OCI-LY1 (cell line): ENCODE data around the gene CLIC4.
"Not testable (repeated sequence)": the region's sequence is repeated elsewhere in the genome, so short reads cannot be mapped to it uniquely, and the experiment has no call there.

Experiments
- H2AFZ ChIP-seq: fragments of 200-600 bp; sonication (generic), shearing (Covaris generic); 2 replicates; pipeline ENCODE4 v1.6.0; 2014; ENCODE audit warnings: antibody characterized with exemption, mild to moderate bottlenecking, low read length
- H3F3A ChIP-seq: fragments of 200-600 bp; sonication (generic), shearing (Covaris generic); 2 replicates; pipeline ENCODE4 v1.6.0; 2014; ENCODE audit warnings: mild to moderate bottlenecking, antibody characterized with exemption, low read length, moderate library complexity; ENCODE audit not compliant: insufficient read depth
- H3K27ac ChIP-seq: fragments of 200-600 bp; sonication (generic); 2 replicates; pipeline ENCODE4 v1.5.1; 2014; ENCODE audit warnings: low read length, mixed run types, mild to moderate bottlenecking, low read depth; ENCODE audit not compliant: poor library complexity, severe bottlenecking
- H3K27me3 ChIP-seq: fragments of 200-600 bp; sonication (generic); 2 replicates; pipeline ENCODE4 v1.6.0; 2014; ENCODE audit warnings: antibody characterized with exemption, mild to moderate bottlenecking, low read length, moderate library complexity; ENCODE audit not compliant: insufficient read depth
- H3K36me3 ChIP-seq: fragments of 200-600 bp; sonication (generic); 2 replicates; pipeline ENCODE4 v1.6.1; 2014; ENCODE audit warnings: mild to moderate bottlenecking, antibody characterized with exemption, low read length, moderate library complexity, mixed read lengths; ENCODE audit not compliant: insufficient read depth
- H3K4me1 ChIP-seq: fragments of 200-600 bp; sonication (generic); 2 replicates; pipeline ENCODE4 v1.5.1; 2014; ENCODE audit warnings: mild to moderate bottlenecking, low read length, moderate library complexity; ENCODE audit not compliant: insufficient read depth, severe bottlenecking
- H3K4me2 ChIP-seq: fragments of 200-600 bp; sonication (generic), shearing (Covaris generic); 2 replicates; pipeline ENCODE4 v1.6.1; 2014; ENCODE audit warnings: low read length
- H3K4me3 ChIP-seq: fragments of 200-600 bp; sonication (generic); 2 replicates; pipeline ENCODE4 v1.5.1; 2014; ENCODE audit warnings: low read length, low read depth, mild to moderate bottlenecking, mixed read lengths; ENCODE audit not compliant: poor library complexity, severe bottlenecking
- H3K79me2 ChIP-seq: fragments of 200-600 bp; shearing (Covaris generic); 2 replicates; pipeline ENCODE4 v1.6.1; 2016; ENCODE audit warnings: mixed run types, low read length, mixed read lengths; ENCODE audit not compliant: insufficient read depth
- H3K9ac ChIP-seq: fragments of 200-600 bp; sonication (generic), shearing (Covaris generic); 2 replicates; pipeline ENCODE4 v1.6.1; 2014; ENCODE audit warnings: mild to moderate bottlenecking, low read length, mixed read lengths
- H3K9me2 ChIP-seq: fragments of 200-600 bp; sonication (generic), shearing (Covaris generic); 2 replicates; pipeline ENCODE4 v1.6.1; 2014; ENCODE audit warnings: low read depth, mild to moderate bottlenecking, low read length, mixed read lengths
- H3K9me3 ChIP-seq: fragments of 200-600 bp; shearing (Covaris generic); 2 replicates; pipeline ENCODE4 v1.6.1; 2014; ENCODE audit warnings: low read length, mixed read lengths
- H4K20me1 ChIP-seq: fragments of 200-600 bp; sonication (generic), shearing (Covaris generic); 2 replicates; pipeline ENCODE4 v1.6.0; 2016; ENCODE audit warnings: mild to moderate bottlenecking, low read length; ENCODE audit not compliant: insufficient read depth
- CTCF ChIP-seq: fragments of 200-600 bp; sonication (generic), shearing (Covaris generic); IDR thresholded peaks from 2 replicates; pipeline ENCODE4 v1.5.1; 2017; ENCODE audit warnings: mild to moderate bottlenecking, antibody characterized with exemption, low read length, moderate library complexity, mixed read lengths
- EZH2 ChIP-seq: fragments of 200-600 bp; sonication (generic), shearing (Covaris generic); IDR thresholded peaks from 2 replicates; pipeline ENCODE4 v1.8.0; 2017; ENCODE audit warnings: borderline replicate concordance, mixed run types, mild to moderate bottlenecking, antibody characterized with exemption, low read length, moderate library complexity, mixed read lengths

CLIC4 gene

GRCh38 chr1:24720152-24720551 is 25.1 kb upstream of the CLIC4 start:
- H3K27ac ChIP-seq: no peak overlapping the region
- H3K9me2 ChIP-seq: no peaks in the 10 kb centered on the region
- no peak overlapping the region for H3K9ac ChIP-seq
- H3K9me3 ChIP-seq: no peaks in the 10 kb centered on the region
- no peaks in the 10 kb centered on the region for H3K27me3 ChIP-seq
- H3K4me3 ChIP-seq: no peak overlapping the region
- H3K4me1 ChIP-seq: no peaks in the 10 kb centered on the region
- no peak for TF ChIP-seq EZH2
- TF ChIP-seq CTCF: no peak
- no peaks in the 10 kb centered on the region for H3K79me2 ChIP-seq
- no peaks in the 10 kb centered on the region for H3K36me3 ChIP-seq
- no peaks in the 10 kb centered on the region for H4K20me1 ChIP-seq
- H3F3A ChIP-seq: no peaks in the 10 kb centered on the region
- H2AFZ ChIP-seq: no peak overlapping the region
- no peak overlapping the region for H3K4me2 ChIP-seq

GRCh38 chr1:24721533-24721932 is 23.7 kb upstream of the CLIC4 start:
- Histone ChIP-seq H2AFZ (no peak overlapping the region), H4K20me1 (no peaks in the 10 kb centered on the region), H3K9ac (no peak overlapping the region), H3K27me3 (no peaks in the 10 kb centered on the region), H3K9me3 (no peaks in the 10 kb centered on the region), H3K9me2 (no peaks in the 10 kb centered on the region), H3K79me2 (no peaks in the 10 kb centered on the region), H3K27ac (no peak overlapping the region), H3F3A (no peaks in the 10 kb centered on the region), H3K4me2 (no peak overlapping the region), H3K4me1 (peaks cover 2% of the 10 kb centered on the region), H3K4me3 (no peak overlapping the region), H3K36me3 (no peaks in the 10 kb centered on the region)
- no peak for TF ChIP-seq EZH2
- TF ChIP-seq CTCF: no peak

- not testable (repeated sequence) for H3K27ac ChIP-seq, H3K36me3 ChIP-seq, H3K79me2 ChIP-seq, H3K9me3 ChIP-seq, H3K4me3 ChIP-seq, H3K9me2 ChIP-seq, H3K4me2 ChIP-seq, H4K20me1 ChIP-seq, H3K27me3 ChIP-seq, H3K9ac ChIP-seq, H3F3A ChIP-seq, H2AFZ ChIP-seq
- peaks cover 10% of the 10 kb centered on the region for H3K4me1 ChIP-seq
Measured at GRCh38 chr1:24722073-24723035, 22.9 kb upstream of the CLIC4 start.
